Measurements from ENCODE around the gene PALM.

PALM gene

GRCh38 chr19:788686-788982 is 79.9 kb downstream of the PALM start:
- DNase-seq = no peak

GRCh38 chr19:788983-789700 is 80.4 kb downstream of the PALM start:
- no peak for DNase-seq

DNA sequence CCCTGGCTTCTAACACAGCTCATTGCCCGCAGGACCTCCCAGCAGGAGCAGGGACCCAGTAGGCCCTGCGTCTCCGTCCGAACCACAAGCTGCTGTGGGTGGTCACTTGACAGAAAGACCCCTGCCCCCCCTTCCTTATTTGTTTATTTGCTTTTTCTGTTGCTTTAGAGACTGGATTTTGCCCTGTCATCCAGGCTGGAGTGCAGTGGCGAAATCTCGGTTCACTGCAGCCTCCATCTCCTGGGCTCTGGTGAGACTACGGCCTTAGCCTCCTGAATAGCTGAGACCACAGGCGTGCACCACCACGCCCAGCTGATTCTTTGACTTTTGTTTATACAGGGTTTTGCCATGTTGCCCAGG is 80.9 kb downstream of the PALM start:
- DNase-seq = no peak

GRCh38 chr19:791007-791566 is 82.4 kb downstream of the PALM start:
- no peak for DNase-seq

GRCh38 chr19:791567-792305 is 83.0 kb downstream of the PALM start:
- no peak for DNase-seq

- DNase-seq = no peak
Observed at GRCh38 chr19:792306-792885, 83.7 kb downstream of the PALM start.

- no peak for DNase-seq
Observed at GRCh38 chr19:793806-794205, 85.1 kb downstream of the PALM start.

DNA sequence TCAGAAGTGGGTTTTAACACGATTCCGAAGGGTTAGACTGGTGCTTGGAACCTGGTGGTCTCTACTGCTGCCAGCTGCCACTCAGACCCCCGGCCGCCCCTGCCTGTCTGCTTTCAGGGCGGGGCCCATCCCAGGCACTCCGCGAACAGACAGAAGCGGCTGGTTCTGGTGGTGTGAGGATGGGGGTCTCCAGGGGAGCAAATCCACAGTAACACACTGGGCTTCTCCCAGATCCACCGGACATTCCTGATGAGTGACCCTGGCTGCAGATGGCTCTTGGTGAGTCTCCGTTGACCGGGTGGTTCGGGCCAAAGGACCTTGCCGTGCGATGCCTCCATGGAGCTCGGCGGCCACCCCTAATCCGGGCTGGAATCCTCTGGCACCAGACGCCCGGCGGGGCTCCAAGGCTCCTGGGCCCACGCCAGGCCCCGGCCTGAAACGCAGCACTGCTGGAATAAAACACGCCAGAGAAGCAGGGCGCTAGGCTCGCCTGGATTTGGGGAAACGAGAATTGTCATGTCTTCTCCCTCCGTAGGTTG is 86.4 kb downstream of the PALM start:
- DNase-seq = no peak

GRCh38 chr19:795691-796581 is 87.2 kb downstream of the PALM start:
- DNase-seq = no peak

DNA sequence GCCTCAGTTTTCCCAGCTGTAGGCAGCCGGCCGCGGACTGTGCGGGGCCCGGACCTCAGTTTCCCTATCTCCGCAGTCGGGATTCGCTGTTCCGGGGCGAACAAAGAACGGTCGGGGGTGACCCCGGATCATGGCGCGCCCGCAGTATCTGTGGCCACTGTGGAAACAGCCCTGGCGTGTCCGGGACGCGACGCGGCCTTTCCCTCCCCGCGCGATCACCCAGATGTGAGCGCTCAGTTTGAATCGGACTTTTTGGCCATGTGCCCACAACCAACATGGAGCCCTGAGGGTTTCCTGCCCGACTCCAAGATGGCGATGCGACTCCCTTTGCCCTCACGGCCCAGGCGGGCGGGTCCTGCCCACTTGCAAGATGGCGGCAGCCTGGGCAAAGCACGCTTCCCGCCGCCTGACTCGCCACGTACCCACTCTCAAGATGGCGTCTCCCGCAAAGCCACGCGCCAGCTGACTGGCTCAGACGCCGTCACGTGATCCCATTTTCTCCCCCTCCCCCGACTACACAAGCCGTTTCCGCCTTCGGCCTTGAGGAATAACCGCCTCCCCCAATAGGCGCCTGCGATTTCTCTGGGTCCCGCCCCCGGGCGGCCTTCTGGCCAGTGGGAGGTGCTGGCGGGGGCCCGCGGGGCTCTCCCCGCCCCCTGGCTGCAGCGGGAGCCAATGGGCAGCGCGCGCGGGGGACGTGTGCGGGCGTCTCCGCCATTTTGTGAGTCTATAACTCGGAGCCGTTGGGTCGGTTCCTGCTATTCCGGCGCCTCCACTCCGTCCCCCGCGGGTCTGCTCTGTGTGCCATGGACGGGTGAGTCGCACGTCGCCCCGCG is 88.2 kb downstream of the PALM start, which contains the start of gene PTBP1:
TSS of gene PTBP1 (plus strand) at position 761 of the 836 bp plus-strand sequence. CDS start at position 807, 46 bp downstream.
- peak; percentile 100 for DNase-seq

All from CD4-positive, alpha-beta T cell treated with Interleukin-12 subunit alpha and Interleukin-12 subunit beta, for 1 hour (primary cell).